ENCODE data around the gene TK1.

- no peak for TF ChIP-seq CTCF (IDR thresholded peaks at IDR 0.05)
- TF ChIP-seq POLR2A (IDR thresholded peaks at IDR 0.05), result no peak
Observed at GRCh38 chr17:78197147-78197832, 10.4 kb upstream of the TK1 start.
